ENCODE data around the gene SOCS1. TPM values are rescaled to one million over a fixed set of nuclear protein-coding genes. Genes with fewer than 3 reads are reported as not detected.

Gene SOCS1
- total and polyA plus RNA-seq, 9 of the 15 experiments (the other 6 are each of a cell fraction or from before 2014, with no cell fraction given): 0.04 to 7.5 (median 2.3) TPM

DNA sequence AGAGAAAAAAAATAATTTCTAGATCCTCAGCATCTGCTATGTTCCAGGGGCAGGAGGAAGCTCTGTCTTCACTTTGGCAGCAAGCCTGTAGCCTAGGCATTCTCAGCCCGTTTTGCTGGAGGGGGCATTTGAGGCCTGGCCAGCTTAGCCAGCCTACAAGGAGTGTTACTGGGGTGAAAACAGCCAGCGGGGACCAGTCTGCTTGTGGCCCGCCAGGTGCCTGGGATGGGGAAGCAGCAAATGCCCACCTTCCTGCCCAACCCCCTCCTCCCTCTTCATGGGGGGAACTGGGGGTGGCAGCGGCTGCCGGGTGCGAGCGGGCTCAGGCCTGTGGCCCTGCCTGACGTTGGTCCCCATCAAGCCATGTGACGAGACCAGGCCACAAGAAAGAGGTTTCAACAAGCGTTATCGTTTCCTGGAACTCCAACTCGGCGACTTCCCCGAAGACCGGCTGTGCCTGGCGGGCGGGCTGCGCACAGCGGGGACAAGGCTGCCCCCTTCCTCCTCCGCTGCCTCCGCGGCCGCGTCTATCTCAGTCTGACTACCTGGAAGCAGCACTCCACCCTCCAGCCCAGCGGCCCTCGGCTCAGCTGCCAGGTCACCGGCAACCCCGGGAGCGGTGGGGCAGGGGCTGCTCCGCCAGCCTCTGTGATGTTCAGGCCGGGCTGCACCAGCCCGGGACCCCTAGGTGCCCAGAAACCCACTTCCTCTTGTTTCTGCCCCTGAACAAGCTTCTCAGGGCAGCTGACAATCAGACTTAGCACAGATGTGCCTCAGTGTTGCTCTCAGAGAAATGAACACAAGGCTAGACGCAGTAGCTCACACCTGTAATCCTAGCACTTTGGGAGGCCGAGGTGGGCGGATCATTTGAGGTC, 22.9 kb downstream of the SOCS1 start (continued):
- TF ChIP-seq, protein P1, sequence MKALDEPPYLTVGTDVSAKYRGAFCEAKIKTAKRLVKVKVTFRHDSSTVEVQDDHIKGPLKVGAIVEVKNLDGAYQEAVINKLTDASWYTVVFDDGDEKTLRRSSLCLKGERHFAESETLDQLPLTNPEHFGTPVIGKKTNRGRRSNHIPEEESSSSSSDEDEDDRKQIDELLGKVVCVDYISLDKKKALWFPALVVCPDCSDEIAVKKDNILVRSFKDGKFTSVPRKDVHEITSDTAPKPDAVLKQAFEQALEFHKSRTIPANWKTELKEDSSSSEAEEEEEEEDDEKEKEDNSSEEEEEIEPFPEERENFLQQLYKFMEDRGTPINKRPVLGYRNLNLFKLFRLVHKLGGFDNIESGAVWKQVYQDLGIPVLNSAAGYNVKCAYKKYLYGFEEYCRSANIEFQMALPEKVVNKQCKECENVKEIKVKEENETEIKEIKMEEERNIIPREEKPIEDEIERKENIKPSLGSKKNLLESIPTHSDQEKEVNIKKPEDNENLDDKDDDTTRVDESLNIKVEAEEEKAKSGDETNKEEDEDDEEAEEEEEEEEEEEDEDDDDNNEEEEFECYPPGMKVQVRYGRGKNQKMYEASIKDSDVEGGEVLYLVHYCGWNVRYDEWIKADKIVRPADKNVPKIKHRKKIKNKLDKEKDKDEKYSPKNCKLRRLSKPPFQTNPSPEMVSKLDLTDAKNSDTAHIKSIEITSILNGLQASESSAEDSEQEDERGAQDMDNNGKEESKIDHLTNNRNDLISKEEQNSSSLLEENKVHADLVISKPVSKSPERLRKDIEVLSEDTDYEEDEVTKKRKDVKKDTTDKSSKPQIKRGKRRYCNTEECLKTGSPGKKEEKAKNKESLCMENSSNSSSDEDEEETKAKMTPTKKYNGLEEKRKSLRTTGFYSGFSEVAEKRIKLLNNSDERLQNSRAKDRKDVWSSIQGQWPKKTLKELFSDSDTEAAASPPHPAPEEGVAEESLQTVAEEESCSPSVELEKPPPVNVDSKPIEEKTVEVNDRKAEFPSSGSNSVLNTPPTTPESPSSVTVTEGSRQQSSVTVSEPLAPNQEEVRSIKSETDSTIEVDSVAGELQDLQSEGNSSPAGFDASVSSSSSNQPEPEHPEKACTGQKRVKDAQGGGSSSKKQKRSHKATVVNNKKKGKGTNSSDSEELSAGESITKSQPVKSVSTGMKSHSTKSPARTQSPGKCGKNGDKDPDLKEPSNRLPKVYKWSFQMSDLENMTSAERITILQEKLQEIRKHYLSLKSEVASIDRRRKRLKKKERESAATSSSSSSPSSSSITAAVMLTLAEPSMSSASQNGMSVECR (CRISPR knock-in tag; IDR thresholded peaks at IDR 0.05): no peak
- no peak for TF ChIP-seq ZNF282 (CRISPR knock-in tag; IDR thresholded peaks at IDR 0.05)
- TF ChIP-seq ZNF507 (tag; conservative IDR thresholded peaks at IDR 0.05): no peak
- peak; percentile 54; the same call in 1 of the 2 replicates for TF ChIP-seq THAP7 (CRISPR knock-in tag; IDR thresholded peaks at IDR 0.05)
- TF ChIP-seq, protein P2, sequence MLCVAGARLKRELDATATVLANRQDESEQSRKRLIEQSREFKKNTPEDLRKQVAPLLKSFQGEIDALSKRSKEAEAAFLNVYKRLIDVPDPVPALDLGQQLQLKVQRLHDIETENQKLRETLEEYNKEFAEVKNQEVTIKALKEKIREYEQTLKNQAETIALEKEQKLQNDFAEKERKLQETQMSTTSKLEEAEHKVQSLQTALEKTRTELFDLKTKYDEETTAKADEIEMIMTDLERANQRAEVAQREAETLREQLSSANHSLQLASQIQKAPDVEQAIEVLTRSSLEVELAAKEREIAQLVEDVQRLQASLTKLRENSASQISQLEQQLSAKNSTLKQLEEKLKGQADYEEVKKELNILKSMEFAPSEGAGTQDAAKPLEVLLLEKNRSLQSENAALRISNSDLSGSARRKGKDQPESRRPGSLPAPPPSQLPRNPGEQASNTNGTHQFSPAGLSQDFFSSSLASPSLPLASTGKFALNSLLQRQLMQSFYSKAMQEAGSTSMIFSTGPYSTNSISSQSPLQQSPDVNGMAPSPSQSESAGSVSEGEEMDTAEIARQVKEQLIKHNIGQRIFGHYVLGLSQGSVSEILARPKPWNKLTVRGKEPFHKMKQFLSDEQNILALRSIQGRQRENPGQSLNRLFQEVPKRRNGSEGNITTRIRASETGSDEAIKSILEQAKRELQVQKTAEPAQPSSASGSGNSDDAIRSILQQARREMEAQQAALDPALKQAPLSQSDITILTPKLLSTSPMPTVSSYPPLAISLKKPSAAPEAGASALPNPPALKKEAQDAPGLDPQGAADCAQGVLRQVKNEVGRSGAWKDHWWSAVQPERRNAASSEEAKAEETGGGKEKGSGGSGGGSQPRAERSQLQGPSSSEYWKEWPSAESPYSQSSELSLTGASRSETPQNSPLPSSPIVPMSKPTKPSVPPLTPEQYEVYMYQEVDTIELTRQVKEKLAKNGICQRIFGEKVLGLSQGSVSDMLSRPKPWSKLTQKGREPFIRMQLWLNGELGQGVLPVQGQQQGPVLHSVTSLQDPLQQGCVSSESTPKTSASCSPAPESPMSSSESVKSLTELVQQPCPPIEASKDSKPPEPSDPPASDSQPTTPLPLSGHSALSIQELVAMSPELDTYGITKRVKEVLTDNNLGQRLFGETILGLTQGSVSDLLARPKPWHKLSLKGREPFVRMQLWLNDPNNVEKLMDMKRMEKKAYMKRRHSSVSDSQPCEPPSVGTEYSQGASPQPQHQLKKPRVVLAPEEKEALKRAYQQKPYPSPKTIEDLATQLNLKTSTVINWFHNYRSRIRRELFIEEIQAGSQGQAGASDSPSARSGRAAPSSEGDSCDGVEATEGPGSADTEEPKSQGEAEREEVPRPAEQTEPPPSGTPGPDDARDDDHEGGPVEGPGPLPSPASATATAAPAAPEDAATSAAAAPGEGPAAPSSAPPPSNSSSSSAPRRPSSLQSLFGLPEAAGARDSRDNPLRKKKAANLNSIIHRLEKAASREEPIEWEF (CRISPR knock-in tag; IDR thresholded peaks at IDR 0.05): 0 out of 2 replicates have a peak, but pooled peaks have one; percentile 49
- TF ChIP-seq NBN (IDR thresholded peaks at IDR 0.05; ENCODE audit: low read depth): peak; percentile 39; the same call in 1 of the 2 replicates
- peak; percentile 86 for TF ChIP-seq BRD9 (IDR thresholded peaks at IDR 0.05; ENCODE audit: low read depth, partially characterized antibody)
- TF ChIP-seq ZNF830 (CRISPR knock-in tag; IDR thresholded peaks at IDR 0.05): no peak; the same call in none of the 2 replicates
- no peak for TF ChIP-seq SIN3A (IDR thresholded peaks at IDR 0.05; ENCODE audit: borderline replicate concordance in 2 of 2, control insufficient read depth in 1 of 2, low read depth in 2 of 2, low read length in 2 of 2)
- TF ChIP-seq, protein P3, sequence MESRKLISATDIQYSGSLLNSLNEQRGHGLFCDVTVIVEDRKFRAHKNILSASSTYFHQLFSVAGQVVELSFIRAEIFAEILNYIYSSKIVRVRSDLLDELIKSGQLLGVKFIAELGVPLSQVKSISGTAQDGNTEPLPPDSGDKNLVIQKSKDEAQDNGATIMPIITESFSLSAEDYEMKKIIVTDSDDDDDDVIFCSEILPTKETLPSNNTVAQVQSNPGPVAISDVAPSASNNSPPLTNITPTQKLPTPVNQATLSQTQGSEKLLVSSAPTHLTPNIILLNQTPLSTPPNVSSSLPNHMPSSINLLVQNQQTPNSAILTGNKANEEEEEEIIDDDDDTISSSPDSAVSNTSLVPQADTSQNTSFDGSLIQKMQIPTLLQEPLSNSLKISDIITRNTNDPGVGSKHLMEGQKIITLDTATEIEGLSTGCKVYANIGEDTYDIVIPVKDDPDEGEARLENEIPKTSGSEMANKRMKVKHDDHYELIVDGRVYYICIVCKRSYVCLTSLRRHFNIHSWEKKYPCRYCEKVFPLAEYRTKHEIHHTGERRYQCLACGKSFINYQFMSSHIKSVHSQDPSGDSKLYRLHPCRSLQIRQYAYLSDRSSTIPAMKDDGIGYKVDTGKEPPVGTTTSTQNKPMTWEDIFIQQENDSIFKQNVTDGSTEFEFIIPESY (CRISPR knock-in tag; IDR thresholded peaks at IDR 0.05): peak; percentile 21; the same call in 1 of the 2 replicates
- no peak for TF ChIP-seq XRCC5 (IDR thresholded peaks at IDR 0.05; ENCODE audit: low read depth, low read length)
- no peak for TF ChIP-seq ZNF347 (CRISPR knock-in tag; IDR thresholded peaks at IDR 0.05; ENCODE audit: low read depth)
- TF ChIP-seq BMI1 (IDR thresholded peaks at IDR 0.05; ENCODE audit: low read length): no peak

Measured in K562 (cell line).